Natural killer cell (primary cell): ENCODE data around the gene TULP4. TPM values are rescaled to one million over a fixed set of nuclear protein-coding genes. Genes with fewer than 3 reads are reported as not detected.

Experiments
- ATAC-seq, 3 donors: fragments of 150-1000 bp in 2 of 3; fragments of 200-7000 bp in 1 of 3; cut with Tn5 transposase; 1 replicate in 1 of 3; 2 replicates in 2 of 3; pipeline ENCODE4 v1.10.0; 2021; ENCODE audit warnings: mild to moderate bottlenecking in 2 of 3, moderate library complexity in 2 of 3
- DNase-seq, 2 donors: peaks; one replicate each; pipeline versions ENCODE4 v3.0.0 to v3.0.0-alpha.2; 2013 to 2021; ENCODE audit warnings: mixed read lengths in 1 of 2
- H3K27ac ChIP-seq: one replicate; pipeline ENCODE4 v1.5.1; 2013; ENCODE audit warnings: mild to moderate bottlenecking, low read length
- H3K27me3 ChIP-seq: one replicate; pipeline ENCODE4 v1.6.1; 2013; ENCODE audit warnings: low read length; ENCODE audit not compliant: control insufficient read depth, insufficient read depth
- H3K36me3 ChIP-seq: one replicate; pipeline ENCODE4 v1.6.1; 2013; ENCODE audit warnings: low read length; ENCODE audit not compliant: control insufficient read depth, insufficient read depth
- H3K4me1 ChIP-seq: one replicate; pipeline ENCODE4 v1.6.1; 2013; ENCODE audit warnings: low read length; ENCODE audit not compliant: control insufficient read depth, insufficient read depth
- H3K4me3 ChIP-seq: one replicate; pipeline ENCODE4 v1.5.1; 2013; ENCODE audit warnings: low read length
- H3K9me3 ChIP-seq: one replicate; pipeline ENCODE4 v1.6.1; 2013; ENCODE audit warnings: low read length; ENCODE audit not compliant: control insufficient read depth, insufficient read depth
- H3K27ac Mint-ChIP-seq, 2 donors: one replicate each; pipeline ENCODE4 v1.8.0; 2022; ENCODE audit warnings: mild to moderate bottlenecking in 2 of 2, mixed read lengths in 2 of 2, moderate library complexity in 1 of 2
- H3K27me3 Mint-ChIP-seq, 2 donors: one replicate each; pipeline ENCODE4 v1.8.0; 2022; ENCODE audit warnings: low read depth in 2 of 2, mixed read lengths in 2 of 2
- H3K36me3 Mint-ChIP-seq: one replicate; pipeline ENCODE4 v1.8.0; 2022; ENCODE audit warnings: mixed read lengths
- H3K4me1 Mint-ChIP-seq, 2 donors: one replicate each; pipeline ENCODE4 v1.8.0; 2022; ENCODE audit warnings: mixed read lengths in 2 of 2
- H3K4me3 Mint-ChIP-seq: one replicate; pipeline ENCODE4 v1.8.0; 2022; ENCODE audit warnings: mild to moderate bottlenecking, moderate library complexity, mixed read lengths
- H3K9me3 Mint-ChIP-seq, 2 donors: one replicate each; pipeline ENCODE4 v1.8.0; 2022; ENCODE audit warnings: mixed read lengths in 2 of 2
- WGBS: methylation state at CpG from one replicate; pipeline ENCODE4 v1.1.7; 2013; ENCODE audit warnings: missing lambda C conversion rate; ENCODE audit not compliant: insufficient coverage; 5-methylcytosine and 5-hydroxymethylcytosine counted together
- intact Hi-C: fragments of 100-400 bp; cut with micrococcal nuclease; formaldehyde crosslinking; loops from one replicate; pipeline ENCODE4 v1.14.2; 2022
- total RNA-seq, 4 donors: library from RNA; stranded (reverse); fragments of 120-200 nt in 1 of 4; gene quantifications; one replicate each; pipeline versions ENCODE4 v1.2.3 to v1.2.4, GENCODE V29; 2013 to 2022
- TF ChIP-seq, protein P1 (sequence below): fragments of 200-600 bp; IDR thresholded peaks from one replicate; pipeline ENCODE4 v1.8.0; 2022; ENCODE audit warnings: antibody characterized with exemption

TULP4 gene
- total RNA-seq, 3 donors from 2014 or later (not counting 1 experiment from before 2014, with no cell fraction given), result 75.2 to 89.5 (median 88.3) TPM

DNA sequence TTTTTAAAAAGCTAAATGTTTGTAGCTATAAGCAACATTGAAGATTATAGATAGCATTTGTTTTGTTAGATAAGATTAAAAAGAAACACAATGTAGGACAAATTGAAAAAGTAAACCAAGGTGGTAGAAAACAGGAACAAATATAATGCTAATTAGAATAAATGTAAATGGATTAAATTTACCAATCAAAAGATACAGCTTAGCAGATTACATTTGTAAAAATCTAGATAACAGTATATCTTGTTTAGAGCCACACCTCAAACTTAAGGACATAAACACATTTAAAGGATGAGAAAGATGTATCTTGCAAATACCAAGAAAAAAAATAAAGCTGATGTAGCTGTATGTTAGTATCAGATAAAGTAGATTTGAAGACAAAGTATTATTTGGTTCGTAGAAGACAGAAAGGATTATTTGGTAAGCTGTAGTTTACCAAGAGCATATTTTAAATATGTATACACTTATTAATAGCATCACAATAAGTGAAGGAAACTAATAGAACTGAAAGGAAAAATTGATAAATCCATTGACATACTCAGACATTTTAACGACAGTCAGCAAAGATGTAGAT lies 107.2 kb downstream of the TULP4 start:
- Mint-ChIP-seq H3K9me3 (no peaks in the 10 kb centered on the region), H3K27ac (no peak overlapping the region), H3K36me3 (no peaks in the 10 kb centered on the region), H3K4me3 (no peak overlapping the region), H3K4me1 (peaks cover 0 to 4% of the 10 kb centered on the region in 2 donors), H3K27me3 (no peaks in the 10 kb centered on the region)
- ATAC-seq (no peak), DNase-seq (no peak)
- no peak overlapping the region for H3K27ac ChIP-seq
- no peaks in the 10 kb centered on the region for H3K27me3 ChIP-seq
- H3K4me1 ChIP-seq, result no peaks in the 10 kb centered on the region
- H3K36me3 ChIP-seq, result no peaks in the 10 kb centered on the region
- H3K9me3 ChIP-seq, result no peaks in the 10 kb centered on the region
- H3K4me3 ChIP-seq, result no peak overlapping the region
- TF ChIP-seq, protein P1, sequence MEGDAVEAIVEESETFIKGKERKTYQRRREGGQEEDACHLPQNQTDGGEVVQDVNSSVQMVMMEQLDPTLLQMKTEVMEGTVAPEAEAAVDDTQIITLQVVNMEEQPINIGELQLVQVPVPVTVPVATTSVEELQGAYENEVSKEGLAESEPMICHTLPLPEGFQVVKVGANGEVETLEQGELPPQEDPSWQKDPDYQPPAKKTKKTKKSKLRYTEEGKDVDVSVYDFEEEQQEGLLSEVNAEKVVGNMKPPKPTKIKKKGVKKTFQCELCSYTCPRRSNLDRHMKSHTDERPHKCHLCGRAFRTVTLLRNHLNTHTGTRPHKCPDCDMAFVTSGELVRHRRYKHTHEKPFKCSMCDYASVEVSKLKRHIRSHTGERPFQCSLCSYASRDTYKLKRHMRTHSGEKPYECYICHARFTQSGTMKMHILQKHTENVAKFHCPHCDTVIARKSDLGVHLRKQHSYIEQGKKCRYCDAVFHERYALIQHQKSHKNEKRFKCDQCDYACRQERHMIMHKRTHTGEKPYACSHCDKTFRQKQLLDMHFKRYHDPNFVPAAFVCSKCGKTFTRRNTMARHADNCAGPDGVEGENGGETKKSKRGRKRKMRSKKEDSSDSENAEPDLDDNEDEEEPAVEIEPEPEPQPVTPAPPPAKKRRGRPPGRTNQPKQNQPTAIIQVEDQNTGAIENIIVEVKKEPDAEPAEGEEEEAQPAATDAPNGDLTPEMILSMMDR, result no peak
- intact Hi-C loops, result no loop called here
- WGBS, result 100% methylated on average over 1 of the region's 2 CpGs

DNA sequence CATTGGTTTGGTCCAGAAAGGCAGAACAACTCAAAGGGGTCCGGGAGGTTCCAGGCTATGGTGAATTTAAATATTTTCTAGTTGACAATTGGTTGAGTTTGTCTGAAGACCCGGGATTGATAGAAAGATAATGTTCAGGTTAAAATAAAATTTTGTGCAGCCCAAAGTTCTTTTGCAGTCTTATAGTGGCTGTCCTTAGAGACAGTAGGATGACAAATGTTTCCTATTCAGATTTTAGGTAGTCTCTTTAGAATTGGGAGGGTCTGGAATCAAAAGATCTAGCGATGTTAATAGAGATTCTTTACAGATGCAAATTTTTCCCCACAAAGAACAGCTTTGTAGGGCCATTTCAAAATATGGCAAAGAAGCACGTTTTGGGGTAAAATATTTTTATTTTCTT lies 109.1 kb downstream of the TULP4 start:
- Mint-ChIP-seq H3K4me3 (no peak overlapping the region), H3K9me3 (no peaks in the 10 kb centered on the region), H3K27ac (no peak overlapping the region), H3K4me1 (peaks cover 0 to 4% of the 10 kb centered on the region in 2 donors), H3K36me3 (no peaks in the 10 kb centered on the region), H3K27me3 (no peaks in the 10 kb centered on the region)
- Histone ChIP-seq H3K4me1 (no peaks in the 10 kb centered on the region), H3K27ac (no peak overlapping the region), H3K9me3 (no peaks in the 10 kb centered on the region), H3K36me3 (no peaks in the 10 kb centered on the region), H3K27me3 (no peaks in the 10 kb centered on the region), H3K4me3 (no peak overlapping the region)
- no peak for ATAC-seq
- TF ChIP-seq, protein P1, result no peak
- no peak for DNase-seq
- WGBS, result 91% methylated on average over 2 of the region's 4 CpGs
- intact Hi-C loops, result no loop called here

DNA sequence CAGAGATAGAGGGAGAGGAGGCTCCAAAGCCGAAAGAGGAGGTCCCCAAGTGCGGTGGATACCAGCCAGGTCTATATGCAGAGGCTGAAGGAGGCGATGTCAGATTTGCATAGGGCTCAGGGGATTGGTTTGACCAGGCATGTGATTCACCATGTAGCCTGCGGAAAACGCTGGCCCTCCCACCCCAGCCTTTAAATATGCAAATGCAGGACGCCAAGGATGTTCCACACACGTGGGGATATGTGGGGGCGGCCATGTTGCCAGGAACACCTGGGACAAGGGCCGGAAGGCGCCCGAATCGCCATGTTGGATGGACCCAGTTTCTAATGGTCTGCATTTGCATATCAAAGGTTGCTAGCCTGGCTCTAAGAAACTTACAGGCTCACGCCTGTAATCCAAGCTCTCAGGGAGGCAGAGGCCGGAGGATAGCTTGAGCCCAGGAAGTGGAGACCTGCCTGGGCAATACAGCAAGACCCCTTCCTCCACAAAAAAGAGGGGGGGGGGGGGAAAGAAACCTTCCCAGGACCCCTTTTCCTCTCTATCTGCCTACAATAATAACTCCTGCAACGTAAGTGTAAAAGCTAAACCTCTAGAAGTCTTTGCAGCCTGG lies 110.5 kb downstream of the TULP4 start:
- ATAC-seq (no peak), DNase-seq (no peak)
- TF ChIP-seq, protein P1, result no peak
- Histone ChIP-seq H3K4me1 (no peaks in the 10 kb centered on the region), H3K4me3 (no peak overlapping the region), H3K36me3 (no peaks in the 10 kb centered on the region), H3K27ac (no peak overlapping the region), H3K9me3 (no peaks in the 10 kb centered on the region), H3K27me3 (no peaks in the 10 kb centered on the region)
- 96% methylated on average over 13 of the region's 15 CpGs for WGBS
- Mint-ChIP-seq H3K36me3 (no peaks in the 10 kb centered on the region), H3K9me3 (no peaks in the 10 kb centered on the region), H3K27me3 (no peaks in the 10 kb centered on the region), H3K4me1 (peaks cover 0 to 4% of the 10 kb centered on the region in 2 donors), H3K4me3 (no peak overlapping the region), H3K27ac (no peak overlapping the region)
- intact Hi-C loops, result no loop called here

DNA sequence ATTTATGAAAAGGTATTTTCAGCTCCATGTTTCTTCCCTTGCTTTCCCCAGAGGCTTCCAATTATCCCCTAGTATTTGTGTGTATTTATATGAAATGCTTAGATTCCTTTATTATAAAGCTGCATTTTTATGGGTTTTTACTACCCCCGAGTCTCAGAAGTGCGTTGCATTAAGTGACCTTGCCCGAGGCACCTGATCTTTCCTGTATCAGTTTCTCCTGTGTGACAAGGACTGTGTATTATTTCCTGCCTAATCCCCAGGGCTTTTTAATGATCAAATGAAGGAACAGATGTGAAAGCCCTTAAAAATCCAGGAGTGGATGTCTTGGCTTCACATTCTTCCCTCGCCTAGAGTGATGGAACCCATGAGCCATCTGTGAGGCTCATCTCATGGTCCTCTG lies 118.8 kb downstream of the TULP4 start:
- TF ChIP-seq, protein P1, result no peak
- Histone ChIP-seq H3K36me3 (no peaks in the 10 kb centered on the region), H3K4me3 (no peak overlapping the region), H3K27me3 (no peaks in the 10 kb centered on the region), H3K27ac (no peak overlapping the region), H3K9me3 (no peaks in the 10 kb centered on the region), H3K4me1 (no peaks in the 10 kb centered on the region)
- no peaks in the 10 kb centered on the region for H3K4me1 Mint-ChIP-seq
- H3K36me3 Mint-ChIP-seq, result no peaks in the 10 kb centered on the region
- no peak overlapping the region for H3K27ac Mint-ChIP-seq
- no peaks in the 10 kb centered on the region for H3K9me3 Mint-ChIP-seq
- ATAC-seq, result no peak
- DNase-seq, result no peak
- 95% methylated on average over 4 of the region's 4 CpGs for WGBS
- no peak overlapping the region for H3K4me3 Mint-ChIP-seq
- intact Hi-C loops, result no loop called here
- H3K27me3 Mint-ChIP-seq, result no peaks in the 10 kb centered on the region
